Endodermal cell (in vitro differentiated cells): ENCODE results near the gene PNKD. TPM values are rescaled to one million over a fixed set of nuclear protein-coding genes. Genes with fewer than 3 reads are reported as not detected.

Source experiments
- DNase-seq: peaks from one replicate; pipeline ENCODE4 v3.0.0-alpha.2; 2017
- H3K27ac ChIP-seq: 2 replicates; pipeline ENCODE4 v1.5.1; 2013; ENCODE audit warnings: mild to moderate bottlenecking, low read depth, low read length, moderate library complexity
- H3K27me3 ChIP-seq: 2 replicates; pipeline ENCODE4 v1.6.1; 2013; ENCODE audit warnings: mild to moderate bottlenecking, low read length, moderate library complexity; ENCODE audit not compliant: insufficient read depth, control insufficient read depth, poor library complexity, severe bottlenecking
- H3K36me3 ChIP-seq: 2 replicates; pipeline ENCODE4 v1.7.0; 2013; ENCODE audit warnings: mild to moderate bottlenecking, low read length, moderate library complexity; ENCODE audit not compliant: control insufficient read depth, insufficient read depth
- H3K4me1 ChIP-seq: one replicate; pipeline ENCODE4 v1.7.0; 2013; ENCODE audit warnings: low read length; ENCODE audit not compliant: control insufficient read depth, insufficient read depth
- H3K4me3 ChIP-seq: 2 replicates; pipeline ENCODE4 v1.5.1; 2013; ENCODE audit warnings: mild to moderate bottlenecking, low read length, moderate library complexity
- H3K9ac ChIP-seq: 2 replicates; pipeline ENCODE4 v1.6.1; 2013; ENCODE audit warnings: mild to moderate bottlenecking, low read length, moderate library complexity; ENCODE audit not compliant: poor library complexity, severe bottlenecking; ENCODE audit errors: extremely low read depth
- H3K9me3 ChIP-seq: 2 replicates; pipeline ENCODE4 v1.6.1; 2013; ENCODE audit warnings: mild to moderate bottlenecking, low read length, moderate library complexity; ENCODE audit not compliant: control insufficient read depth
- H3K27ac Mint-ChIP-seq: 2 replicates; pipeline ENCODE4 v1.8.0; 2020; ENCODE audit warnings: mixed read lengths
- H3K27me3 Mint-ChIP-seq: 2 replicates; pipeline ENCODE4 v1.8.0; 2021; ENCODE audit warnings: mild to moderate bottlenecking, mixed read lengths; ENCODE audit not compliant: insufficient read depth
- H3K36me3 Mint-ChIP-seq: 2 replicates; pipeline ENCODE4 v1.8.0; 2020; ENCODE audit warnings: low read depth, mixed read lengths
- H3K4me1 Mint-ChIP-seq: 2 replicates; pipeline ENCODE4 v1.8.0; 2020; ENCODE audit warnings: mixed read lengths
- H3K4me3 Mint-ChIP-seq: 2 replicates; pipeline ENCODE4 v1.8.0; 2020; ENCODE audit warnings: mild to moderate bottlenecking, moderate library complexity, mixed read lengths
- H3K9me3 Mint-ChIP-seq: 2 replicates; pipeline ENCODE4 v1.8.0; 2020; ENCODE audit warnings: mild to moderate bottlenecking, mixed read lengths
- whole genome bisulfite sequencing, 2 experiments: methylation state at CpG; one replicate each; pipeline versions ENCODE4 v1.1.5 to v1.1.7; 2013; ENCODE audit warnings: missing lambda C conversion rate in 2 of 2, mixed read lengths in 1 of 2; ENCODE audit not compliant: insufficient coverage in 1 of 2, insufficient read length in 1 of 2; 5-methylcytosine and 5-hydroxymethylcytosine counted together
- total RNA-seq, 2 donors: library from RNA; stranded (reverse); fragmentation: NEBNext Ultra II Directional in 1 of 2; extraction: Animal tissue kit (Norgen Biotek cat#: 25700) in 1 of 2; gene quantifications; 2 replicates in 1 of 2; 3 replicates in 1 of 2; pipeline ENCODE4 v1.2.1, GENCODE V29; 2021
- TF ChIP-seq, protein P1 (sequence below): fragments of 200-600 bp; sonication (generic); conservative IDR thresholded peaks from 2 replicates; pipeline ENCODE4 v1.5.0; 2021; ENCODE audit warnings: antibody characterized with exemption, mild to moderate bottlenecking

The PNKD gene
- total RNA-seq, 2 donors from 2014 or later: 33.9 to 39.6 TPM

DNA sequence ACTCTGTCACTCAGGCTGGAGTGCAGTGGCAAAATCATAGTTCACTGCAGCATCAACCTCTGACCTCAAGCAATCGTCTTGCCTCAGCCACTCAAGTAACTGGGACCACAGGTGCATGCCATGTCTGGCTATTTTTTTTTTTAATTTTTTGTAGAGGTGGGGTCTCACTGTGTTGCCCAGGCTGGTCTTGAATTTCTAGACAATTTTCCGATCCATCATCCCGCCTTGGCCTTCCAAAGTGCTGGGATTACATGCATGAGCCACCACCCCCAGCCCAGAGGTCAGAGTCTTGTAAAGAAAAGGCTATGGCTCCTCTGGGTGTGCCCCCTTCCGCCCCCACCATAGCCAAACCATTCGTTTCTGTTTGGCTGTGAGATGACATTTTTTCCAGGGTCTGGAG, 35.1 kb downstream of the PNKD start:
- H3K36me3 ChIP-seq: no peaks in the 10 kb centered on the region
- DNase-seq: no peak
- Mint-ChIP-seq H3K9me3 (no peaks in the 10 kb centered on the region), H3K27ac (no peak overlapping the region), H3K36me3 (no peaks in the 10 kb centered on the region), H3K4me3 (no peak overlapping the region), H3K4me1 (peaks cover 5% of the 10 kb centered on the region), H3K27me3 (no peaks in the 10 kb centered on the region)
- TF ChIP-seq, protein P1, sequence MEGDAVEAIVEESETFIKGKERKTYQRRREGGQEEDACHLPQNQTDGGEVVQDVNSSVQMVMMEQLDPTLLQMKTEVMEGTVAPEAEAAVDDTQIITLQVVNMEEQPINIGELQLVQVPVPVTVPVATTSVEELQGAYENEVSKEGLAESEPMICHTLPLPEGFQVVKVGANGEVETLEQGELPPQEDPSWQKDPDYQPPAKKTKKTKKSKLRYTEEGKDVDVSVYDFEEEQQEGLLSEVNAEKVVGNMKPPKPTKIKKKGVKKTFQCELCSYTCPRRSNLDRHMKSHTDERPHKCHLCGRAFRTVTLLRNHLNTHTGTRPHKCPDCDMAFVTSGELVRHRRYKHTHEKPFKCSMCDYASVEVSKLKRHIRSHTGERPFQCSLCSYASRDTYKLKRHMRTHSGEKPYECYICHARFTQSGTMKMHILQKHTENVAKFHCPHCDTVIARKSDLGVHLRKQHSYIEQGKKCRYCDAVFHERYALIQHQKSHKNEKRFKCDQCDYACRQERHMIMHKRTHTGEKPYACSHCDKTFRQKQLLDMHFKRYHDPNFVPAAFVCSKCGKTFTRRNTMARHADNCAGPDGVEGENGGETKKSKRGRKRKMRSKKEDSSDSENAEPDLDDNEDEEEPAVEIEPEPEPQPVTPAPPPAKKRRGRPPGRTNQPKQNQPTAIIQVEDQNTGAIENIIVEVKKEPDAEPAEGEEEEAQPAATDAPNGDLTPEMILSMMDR: no peak
- no peaks in the 10 kb centered on the region for H3K9me3 ChIP-seq
- no peak overlapping the region for H3K27ac ChIP-seq
- H3K9ac ChIP-seq: no peak overlapping the region
- 82 to 90% methylated on average over 5 of the region's 5 CpGs for WGBS, 2 experiments
- H3K4me1 ChIP-seq: no peaks in the 10 kb centered on the region
- no peak overlapping the region for H3K4me3 ChIP-seq
- no peaks in the 10 kb centered on the region for H3K27me3 ChIP-seq

DNA sequence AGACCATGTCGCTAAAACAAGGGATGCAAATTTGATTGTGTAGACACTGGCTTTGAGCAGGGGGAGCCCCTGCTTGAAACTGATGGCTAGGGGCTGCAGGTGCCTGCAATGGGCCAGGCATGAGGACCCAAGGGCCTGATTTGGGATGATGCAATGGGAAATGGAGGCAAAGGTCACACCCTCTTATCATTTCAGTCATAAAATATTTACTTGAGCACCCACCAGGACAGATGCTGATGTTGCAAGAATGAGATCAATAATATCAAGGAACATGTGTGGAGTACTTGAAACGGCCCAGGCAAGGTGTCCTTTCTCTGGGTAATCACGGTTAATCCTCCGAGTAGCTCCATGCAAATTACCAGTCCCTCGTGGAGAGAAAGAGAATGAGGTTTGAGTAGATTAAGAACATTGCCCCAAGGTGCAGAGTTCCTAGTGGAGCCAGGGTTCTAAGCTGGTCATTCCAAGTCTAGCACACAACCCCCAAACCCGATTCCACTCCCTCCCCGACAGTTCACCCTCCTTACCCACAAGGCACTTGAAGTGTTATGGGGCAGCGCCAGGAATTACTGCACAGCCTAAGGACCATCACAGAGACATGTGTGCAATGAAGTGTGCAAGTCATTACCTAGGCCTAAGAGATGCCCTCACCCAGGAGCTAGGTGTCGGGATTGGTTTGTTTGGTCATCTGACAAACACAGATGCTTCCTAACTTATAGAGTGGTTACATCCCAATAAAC, 36.0 kb downstream of the PNKD start:
- Histone ChIP-seq H3K27ac (no peak overlapping the region), H3K4me1 (no peaks in the 10 kb centered on the region), H3K9ac (no peak overlapping the region), H3K9me3 (no peaks in the 10 kb centered on the region), H3K36me3 (no peaks in the 10 kb centered on the region), H3K4me3 (no peak overlapping the region), H3K27me3 (no peaks in the 10 kb centered on the region)
- Mint-ChIP-seq H3K4me3 (no peak overlapping the region), H3K9me3 (no peaks in the 10 kb centered on the region), H3K27ac (no peak overlapping the region), H3K27me3 (no peaks in the 10 kb centered on the region), H3K4me1 (peaks cover 10% of the 10 kb centered on the region), H3K36me3 (no peaks in the 10 kb centered on the region)
- WGBS, 2 experiments: 87 to 93% methylated on average over 8 to 9 of the region's 9 CpGs
- TF ChIP-seq, protein P1: no peak
- no peak for DNase-seq

DNA sequence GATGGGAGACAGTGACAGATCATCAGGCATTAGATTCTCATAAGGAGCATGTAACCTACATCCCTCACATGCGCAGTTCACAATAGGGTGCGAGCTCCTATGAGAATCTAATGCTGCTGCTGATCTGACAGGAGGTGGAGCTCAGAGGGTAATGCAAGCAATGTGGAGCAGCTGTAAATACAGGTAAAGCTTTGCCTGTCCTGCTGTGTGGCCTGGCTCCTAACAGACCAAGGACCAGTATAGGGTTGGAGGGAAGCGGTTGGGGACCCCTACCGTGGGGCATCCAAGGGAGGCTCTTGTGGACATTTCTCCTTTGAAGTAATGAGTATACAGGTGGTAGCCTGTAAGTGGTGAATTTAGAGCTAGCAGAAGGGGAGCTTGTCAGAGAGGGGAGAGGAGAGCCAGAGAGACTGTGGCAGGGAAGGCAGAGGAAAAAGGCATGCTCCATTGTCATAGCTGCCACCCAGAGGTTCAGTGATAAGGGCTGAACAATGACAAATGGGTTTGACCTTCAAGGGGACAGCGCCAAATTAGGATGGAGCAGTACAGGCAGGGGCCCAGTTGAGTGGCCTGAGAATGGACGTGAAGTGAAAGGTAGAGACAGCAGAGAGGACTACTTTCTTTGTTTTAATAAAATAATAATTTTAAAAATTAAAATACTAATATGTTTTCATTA, 37.2 kb downstream of the PNKD start:
- Histone ChIP-seq H3K9ac (no peak overlapping the region), H3K4me3 (no peak overlapping the region), H3K9me3 (no peaks in the 10 kb centered on the region), H3K4me1 (no peaks in the 10 kb centered on the region), H3K27me3 (no peaks in the 10 kb centered on the region), H3K27ac (no peak overlapping the region), H3K36me3 (no peaks in the 10 kb centered on the region)
- Mint-ChIP-seq H3K36me3 (no peaks in the 10 kb centered on the region), H3K27me3 (no peaks in the 10 kb centered on the region), H3K9me3 (no peaks in the 10 kb centered on the region), H3K4me1 (peaks cover 21% of the 10 kb centered on the region), H3K4me3 (no peak overlapping the region), H3K27ac (no peak overlapping the region)
- TF ChIP-seq, protein P1: no peak
- DNase-seq: no peak
- WGBS, 2 experiments: 94% methylated on average over 4 to 5 of the region's 6 CpGs
